GM18861 (cell line): ENCODE results near the gene BHLHA15.
A peak's percentile ranks its signal among the peaks of the same experiment; 100 is the strongest.

Source experiments
- ATAC-seq: cut with Tn5 transposase; IDR thresholded peaks from one replicate; pipeline ENCODE4 v1.9.1; 2021; ENCODE audit not compliant: unreplicated experiment

BHLHA15 gene

DNA sequence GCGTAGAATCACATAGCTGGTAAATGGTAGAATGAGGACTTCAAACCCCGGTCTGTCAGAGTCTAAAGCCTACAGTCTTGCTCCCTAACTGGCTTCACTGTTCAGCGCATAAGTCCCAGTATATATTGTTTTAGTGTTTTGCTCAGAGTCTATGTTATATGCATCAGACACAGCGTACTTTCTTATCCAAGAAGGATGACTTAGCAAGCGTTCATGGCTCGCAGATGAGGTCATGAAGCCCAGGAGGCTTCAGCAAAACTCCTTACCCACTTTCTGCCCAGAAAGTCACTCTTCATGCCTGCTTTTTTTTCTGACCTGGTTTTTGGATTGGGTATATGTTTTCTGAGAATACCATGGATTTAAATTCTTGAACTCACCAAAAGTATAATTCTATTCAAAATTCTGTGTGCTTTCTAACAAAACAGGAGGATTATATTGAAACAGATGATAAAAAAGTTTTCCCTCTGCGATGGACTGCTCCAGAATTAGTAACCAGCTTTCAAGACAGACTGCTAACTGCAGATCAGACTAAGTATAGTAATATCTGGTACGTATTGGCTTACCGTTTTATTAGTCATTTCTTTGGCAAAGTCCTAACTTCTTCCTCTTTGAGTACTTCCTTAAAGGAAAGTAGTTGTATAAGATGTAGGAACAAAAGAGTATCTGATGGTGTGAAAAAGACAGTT is 24.6 kb upstream of the BHLHA15 start:
- ATAC-seq: no peak

DNA sequence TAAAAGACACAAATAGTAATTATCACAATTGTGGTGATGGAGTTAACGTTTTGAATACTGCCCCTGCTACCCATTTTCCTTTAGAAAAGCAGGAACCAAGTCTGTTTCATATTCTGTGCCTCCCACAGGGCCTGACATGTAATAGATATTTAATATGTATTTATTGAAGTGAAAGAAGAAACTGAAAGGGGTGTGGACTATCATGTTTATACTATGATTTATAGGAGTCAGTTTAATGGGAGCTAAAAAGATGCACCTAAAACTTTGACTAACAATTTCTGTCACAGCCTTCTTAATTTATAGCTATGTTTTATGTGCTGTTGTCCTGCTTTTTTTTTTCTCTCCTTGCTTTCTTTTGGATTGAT is 24.1 kb upstream of the BHLHA15 start:
- no peak for ATAC-seq

- ATAC-seq: no peak
Measured at GRCh38 chr7:98189559-98189958, 21.7 kb upstream of the BHLHA15 start.

DNA sequence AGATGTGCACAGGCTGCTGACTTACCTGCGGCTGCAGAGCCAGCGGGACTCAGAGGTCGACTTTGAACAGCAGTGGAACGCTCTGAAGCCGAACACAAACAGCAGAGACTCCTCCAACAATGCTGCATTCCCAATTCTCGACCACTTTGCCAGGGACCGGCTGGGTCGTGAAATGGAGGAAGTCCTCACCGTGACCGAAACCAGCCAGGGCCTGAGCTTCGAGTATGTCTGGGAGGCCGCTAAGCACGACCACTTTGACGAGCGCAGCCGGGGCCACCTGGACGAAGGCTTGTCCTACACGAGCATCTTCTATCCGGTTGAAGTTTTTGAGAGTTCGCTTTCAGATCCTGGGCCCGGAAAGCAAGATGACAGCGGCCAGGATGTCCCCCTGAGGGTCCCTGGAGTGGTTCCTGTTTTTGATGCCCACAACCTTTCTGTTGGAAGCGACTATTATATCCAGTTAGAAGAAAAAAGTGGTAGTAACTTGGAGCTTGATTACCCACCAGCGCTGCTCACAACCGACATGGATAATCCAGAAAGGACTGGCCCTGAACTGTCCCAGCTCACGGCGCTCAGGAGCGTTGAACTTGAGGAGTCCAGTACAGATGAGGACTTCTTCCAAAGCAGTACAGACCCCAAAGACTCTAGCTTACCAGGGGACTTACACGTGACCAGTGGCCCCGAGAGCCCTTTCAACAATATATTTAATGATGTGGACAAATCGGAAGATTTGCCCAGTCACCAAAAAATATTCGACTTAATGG is 19.4 kb upstream of the BHLHA15 start:
- ATAC-seq: no peak

DNA sequence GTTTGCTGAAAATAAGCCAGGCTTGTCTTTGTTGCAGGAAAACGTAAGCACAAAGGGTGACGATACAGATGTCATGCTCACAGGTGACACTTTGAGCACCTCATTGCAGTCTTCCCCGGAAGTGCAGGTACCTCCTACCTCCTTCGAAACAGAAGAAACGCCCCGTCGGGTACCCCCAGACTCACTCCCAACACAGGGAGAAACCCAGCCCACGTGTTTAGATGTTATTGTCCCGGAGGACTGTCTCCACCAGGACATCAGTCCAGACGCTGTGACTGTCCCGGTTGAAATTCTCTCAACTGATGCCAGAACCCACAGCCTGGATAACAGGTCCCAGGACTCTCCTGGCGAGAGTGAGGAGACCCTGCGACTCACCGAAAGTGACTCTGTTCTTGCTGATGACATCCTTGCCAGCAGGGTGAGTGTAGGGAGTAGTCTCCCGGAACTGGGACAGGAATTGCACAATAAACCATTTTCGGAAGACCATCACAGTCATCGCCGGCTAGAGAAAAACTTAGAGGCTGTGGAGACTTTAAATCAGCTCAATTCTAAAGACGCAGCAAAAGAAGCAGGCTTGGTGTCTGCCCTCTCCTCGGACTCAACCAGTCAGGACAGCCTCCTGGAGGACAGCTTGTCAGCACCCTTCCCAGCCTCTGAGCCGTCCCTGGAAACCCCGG is 18.3 kb upstream of the BHLHA15 start:
- ATAC-seq: no peak

DNA sequence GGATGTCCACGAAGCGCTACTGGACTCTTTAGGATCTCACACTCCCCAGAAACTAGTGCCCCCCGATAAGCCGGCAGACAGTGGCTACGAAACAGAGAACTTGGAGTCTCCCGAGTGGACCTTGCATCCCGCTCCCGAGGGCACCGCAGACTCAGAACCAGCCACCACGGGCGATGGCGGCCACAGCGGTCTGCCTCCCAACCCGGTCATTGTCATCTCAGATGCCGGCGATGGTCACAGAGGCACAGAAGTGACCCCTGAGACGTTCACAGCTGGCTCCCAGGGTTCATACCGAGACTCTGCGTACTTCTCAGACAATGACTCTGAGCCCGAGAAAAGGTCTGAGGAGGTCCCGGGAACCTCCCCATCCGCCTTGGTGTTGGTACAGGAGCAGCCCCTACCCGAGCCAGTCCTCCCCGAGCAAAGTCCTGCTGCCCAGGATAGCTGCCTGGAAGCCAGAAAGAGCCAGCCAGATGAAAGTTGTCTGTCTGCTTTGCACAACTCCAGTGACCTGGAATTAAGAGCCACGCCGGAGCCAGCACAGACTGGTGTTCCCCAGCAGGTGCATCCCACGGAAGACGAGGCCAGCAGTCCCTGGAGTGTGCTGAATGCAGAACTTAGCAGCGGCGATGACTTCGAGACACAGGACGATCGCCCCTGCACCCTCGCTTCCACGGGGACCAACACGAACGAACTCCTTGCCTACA is 17.6 kb upstream of the BHLHA15 start:
- no peak for ATAC-seq

GRCh38 chr7:98194186-98194585 is 17.1 kb upstream of the BHLHA15 start:
- ATAC-seq: no peak

DNA sequence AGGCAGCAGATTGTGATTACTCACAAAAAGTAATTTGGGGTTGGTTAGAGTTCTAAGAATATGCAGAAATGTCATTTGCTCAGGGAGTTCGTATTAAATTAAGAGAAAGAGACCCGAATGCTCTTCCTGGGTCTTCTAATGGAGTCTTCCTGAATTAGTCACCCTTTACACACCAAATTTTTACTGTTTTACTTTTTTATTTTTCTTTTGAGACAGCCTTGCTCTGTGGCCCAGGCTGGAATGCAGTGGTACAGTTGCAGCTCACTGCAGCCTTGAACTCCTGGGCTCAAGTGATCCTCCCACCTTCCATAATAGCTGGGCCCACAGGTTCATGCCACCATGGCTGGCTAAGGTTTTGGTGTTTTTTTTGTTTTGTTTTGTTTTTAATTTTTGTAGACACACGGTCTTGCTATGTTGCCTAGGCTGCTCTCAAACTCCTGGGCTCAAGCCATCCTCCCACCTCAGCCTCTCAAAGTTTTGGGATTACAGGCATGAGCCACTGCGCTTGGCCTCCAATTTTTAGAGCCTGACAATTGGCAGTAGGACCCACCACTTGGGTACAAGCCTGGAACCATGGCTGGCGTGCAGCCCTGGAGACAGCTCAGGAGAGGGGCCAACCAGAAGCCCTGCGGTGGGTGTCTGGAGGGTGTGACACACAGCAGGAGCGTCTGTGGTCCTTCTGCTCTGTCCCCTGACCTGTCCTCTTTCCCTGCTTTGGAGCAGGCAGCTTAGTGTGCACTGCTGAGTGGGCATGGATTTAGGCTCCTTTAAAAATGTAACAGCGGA is 16.4 kb upstream of the BHLHA15 start:
- ATAC-seq: no peak

DNA sequence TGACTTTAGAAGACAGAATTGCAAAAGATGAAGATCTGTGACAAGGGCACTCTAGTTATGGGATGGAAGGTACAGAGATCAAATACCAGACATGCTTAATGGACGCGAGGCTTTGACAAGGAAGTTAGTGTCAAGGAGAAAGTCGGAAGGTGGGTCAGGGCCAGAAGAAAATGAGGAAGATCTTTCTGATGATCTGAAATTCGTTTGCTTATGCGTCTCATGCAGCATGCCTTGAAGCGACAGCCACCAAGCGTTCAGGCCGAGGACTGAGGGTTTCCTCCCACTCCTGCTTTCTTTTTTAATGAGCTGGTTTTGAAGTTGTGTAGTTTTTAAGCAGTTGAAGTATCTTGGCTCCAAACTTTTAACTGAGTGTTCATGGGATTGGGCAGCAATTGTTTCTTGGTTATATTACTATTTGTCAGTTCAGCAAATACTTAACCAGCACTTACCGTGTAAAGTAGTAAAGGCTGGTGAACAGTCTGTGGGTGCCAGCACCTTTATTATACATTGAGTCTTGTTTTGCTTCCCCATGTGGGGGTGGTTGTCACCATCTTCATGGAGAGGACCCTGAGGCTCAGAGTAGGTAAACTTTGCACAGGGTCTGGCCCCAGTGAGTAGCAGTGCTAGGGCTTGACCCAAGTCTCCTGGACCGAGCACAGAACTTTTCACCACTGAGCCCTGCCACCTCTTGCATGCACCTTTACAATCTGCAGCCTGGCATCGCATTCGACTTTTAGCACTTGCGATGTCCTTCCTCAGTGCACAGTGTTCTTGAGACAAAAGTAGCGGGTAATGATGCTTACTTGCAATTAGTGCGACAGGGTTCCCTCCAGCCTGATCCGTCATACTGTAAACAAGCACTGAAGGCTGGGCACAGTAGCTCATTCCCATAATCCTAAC is 14.3 kb upstream of the BHLHA15 start:
- no peak for ATAC-seq

DNA sequence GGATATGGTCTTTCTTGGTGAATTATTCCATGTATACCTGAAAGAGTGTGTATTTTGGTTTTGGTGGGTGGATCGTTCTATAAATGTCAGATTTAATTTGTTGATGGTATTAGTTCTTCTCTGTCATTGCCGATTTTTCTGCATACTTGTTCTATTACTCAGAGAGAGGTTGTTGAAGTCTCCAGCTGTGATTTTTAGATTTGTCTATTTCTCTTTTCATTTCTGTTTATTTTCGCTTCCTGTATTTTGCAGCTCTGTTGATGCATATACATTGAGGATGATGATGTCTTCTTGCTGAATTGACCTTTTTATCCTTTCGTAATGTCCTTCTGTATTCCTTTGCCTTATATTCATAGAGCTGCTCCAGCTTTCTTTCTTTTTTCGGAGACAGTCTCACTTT is 12.1 kb upstream of the BHLHA15 start:
- no peak for ATAC-seq

GRCh38 chr7:98200364-98200763 is 10.9 kb upstream of the BHLHA15 start:
- peak; percentile 31 for ATAC-seq

DNA sequence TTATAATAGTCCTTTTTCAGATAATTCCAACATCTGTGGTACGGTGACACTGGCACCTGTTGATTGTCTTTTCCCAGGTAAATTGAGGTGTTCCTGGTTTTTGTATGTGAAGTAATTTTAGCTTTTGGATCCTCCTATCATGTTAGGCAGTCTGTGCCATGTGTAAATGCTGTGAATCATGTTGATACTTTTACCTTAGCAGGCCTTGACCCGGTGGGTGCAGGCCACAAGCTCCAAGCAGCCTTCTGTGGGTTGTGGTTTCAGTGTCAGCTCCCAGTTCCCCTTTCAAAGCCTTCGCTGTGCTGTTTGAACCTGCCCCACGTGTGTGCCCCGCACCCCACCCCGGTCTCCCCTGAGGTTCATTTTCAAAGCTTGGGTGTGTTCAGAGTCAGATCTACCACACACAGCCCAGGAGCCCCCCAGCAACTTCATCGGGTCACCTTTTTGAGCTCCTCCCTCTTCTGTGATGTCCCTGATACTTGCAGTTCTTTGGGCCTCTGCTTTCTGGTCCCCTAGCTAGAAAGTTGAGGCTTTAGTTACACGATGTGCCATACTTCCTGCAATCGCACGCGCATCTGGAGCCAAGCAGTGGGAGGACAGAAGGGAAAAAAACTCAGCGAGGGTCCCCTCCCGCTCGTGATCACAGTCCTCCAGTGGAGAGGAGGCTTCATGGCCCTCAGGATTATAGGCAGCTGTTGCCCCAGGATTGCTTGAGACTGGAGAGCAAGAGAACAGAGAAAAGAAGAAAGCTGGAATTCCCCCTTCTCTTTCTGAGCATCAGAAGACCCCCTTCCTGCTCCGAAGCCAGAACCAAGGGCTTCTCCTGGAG is 8.7 kb upstream of the BHLHA15 start:
- peak; percentile 93 for ATAC-seq

- ATAC-seq: peak; percentile 31
Measured at GRCh38 chr7:98203261-98203963, 7.8 kb upstream of the BHLHA15 start.

DNA sequence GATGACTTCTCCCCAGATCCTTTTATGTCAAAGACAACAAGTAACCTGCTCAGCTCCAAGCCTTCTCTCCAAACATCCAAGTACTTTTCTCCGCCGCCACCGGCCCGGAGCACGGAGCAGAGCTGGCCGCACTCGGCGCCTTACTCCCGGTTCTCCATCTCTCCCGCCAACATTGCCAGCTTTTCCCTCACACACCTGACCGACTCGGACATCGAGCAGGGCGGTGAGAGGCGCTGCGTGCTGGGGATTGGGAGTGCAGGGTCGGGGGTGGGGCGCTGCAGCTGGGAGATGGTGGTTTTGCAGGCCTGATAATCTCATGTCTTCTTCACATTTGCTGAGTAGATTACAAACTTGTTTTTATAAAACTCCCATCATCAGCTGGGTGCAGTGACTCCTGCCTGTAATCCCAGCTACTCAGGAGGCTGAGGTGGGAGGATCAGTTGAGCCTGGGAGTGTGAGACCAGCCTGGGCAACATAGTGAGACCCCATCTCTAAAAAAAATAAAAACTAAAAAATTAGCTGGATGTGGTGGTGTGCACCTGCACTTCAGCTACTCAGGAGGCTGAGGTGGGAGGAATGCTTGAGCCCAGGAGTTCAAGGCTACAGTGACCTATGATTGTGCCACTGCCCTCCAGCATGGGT is 7.2 kb upstream of the BHLHA15 start:
- no peak for ATAC-seq

DNA sequence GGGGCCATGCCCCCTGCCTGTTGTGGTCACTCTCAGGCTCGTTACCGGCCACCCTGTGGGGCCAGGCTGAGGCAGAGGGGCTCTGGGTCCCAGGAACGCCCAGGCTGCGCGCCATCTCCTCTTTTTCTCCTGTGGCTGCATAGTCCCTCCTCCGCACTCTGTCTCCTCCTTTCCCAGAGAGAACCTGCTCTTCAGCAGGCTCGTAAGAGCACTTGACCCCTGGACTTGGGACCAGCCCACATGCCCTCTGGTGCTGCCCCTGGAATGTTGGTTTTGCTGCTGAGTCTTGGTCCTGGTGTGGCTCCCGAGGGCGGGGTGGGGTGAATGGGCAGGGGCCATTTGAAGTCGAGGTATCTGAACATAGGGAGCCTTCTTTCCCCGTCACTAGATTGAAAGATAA is 6.6 kb upstream of the BHLHA15 start:
- no peak for ATAC-seq

GRCh38 chr7:98205162-98205845 is 5.9 kb upstream of the BHLHA15 start:
- no peak for ATAC-seq
